PC-3 (cell line): ENCODE measurements around the gene TRPT1. TPM values are rescaled to one million over a fixed set of nuclear protein-coding genes. Genes with fewer than 3 reads are reported as not detected.
A peak's percentile ranks its signal among the peaks of the same experiment; 100 is the strongest.

Experiments used
- ATAC-seq: fragments of 200-7000 bp; cut with Tn5 transposase; 2 replicates; pipeline ENCODE4 v1.9.1; 2020; ENCODE audit warnings: mild to moderate bottlenecking, moderate library complexity
- BruUV-seq: library from RNA; stranded (reverse); fragments of 400-500 nt; replicated peaks from 2 replicates; lab custom pipeline; 2021; lab: Mats Ljungman, UMichigan
- CTCF ChIA-PET: fragments of 300-600 bp; sonication (Branson Sonifier 250); formaldehyde crosslinking; loops from one replicate; lab custom pipeline; 2022; ENCODE audit warnings: antibody characterized with exemption; lab: Charles Lee
- POLR2A ChIA-PET: fragments of 300-600 bp; sonication (Branson Sonifier 250); formaldehyde crosslinking; loops from one replicate; lab custom pipeline; 2022; ENCODE audit warnings: antibody characterized with exemption; ENCODE audit not compliant: unreplicated experiment; lab: Charles Lee
- DNase-seq: peaks from one replicate; pipeline ENCODE4 v3.0.0-alpha.2; 2015
- H2AFZ ChIP-seq: fragments of 300-600 bp; sonication (generic); 2 replicates; pipeline ENCODE4 v1.6.0; 2016; ENCODE audit warnings: antibody characterized with exemption, low read length
- H3F3A ChIP-seq: fragments of 300-600 bp; sonication (generic); one replicate; pipeline ENCODE4 v1.6.0; 2017; ENCODE audit warnings: antibody characterized with exemption, low read length, control low read depth, mild to moderate bottlenecking; ENCODE audit not compliant: unreplicated experiment
- H3K27ac ChIP-seq: fragments of 300-600 bp; sonication (generic); 2 replicates; pipeline ENCODE4 v1.5.1; 2016; ENCODE audit warnings: mild to moderate bottlenecking, low read length
- H3K27me3 ChIP-seq: fragments of 300-600 bp; sonication (generic); 2 replicates; pipeline ENCODE4 v1.6.1; 2016; ENCODE audit warnings: low read length, mixed read lengths
- H3K36me3 ChIP-seq: fragments of 300-600 bp; sonication (generic); 2 replicates; pipeline ENCODE4 v1.6.1; 2016; ENCODE audit warnings: low read depth, mixed run types, low read length, mixed read lengths
- H3K4me1 ChIP-seq: fragments of 300-600 bp; sonication (generic); 2 replicates; pipeline ENCODE4 v1.5.1; 2016; ENCODE audit warnings: low read length; ENCODE audit not compliant: insufficient read depth
- H3K4me2 ChIP-seq: fragments of 300-600 bp; sonication (generic); 2 replicates; pipeline ENCODE4 v1.6.0; 2016; ENCODE audit warnings: low read length
- H3K4me3 ChIP-seq: fragments of 300-600 bp; sonication (generic); 2 replicates; pipeline ENCODE4 v1.5.1; 2016; ENCODE audit warnings: mild to moderate bottlenecking, low read length, mixed read lengths
- H3K79me2 ChIP-seq: fragments of 300-600 bp; sonication (generic); 2 replicates; pipeline ENCODE4 v1.6.1; 2017; ENCODE audit warnings: low read length, mixed read lengths
- H3K9ac ChIP-seq: fragments of 300-600 bp; sonication (generic); 2 replicates; pipeline ENCODE4 v1.6.0; 2016; ENCODE audit warnings: mild to moderate bottlenecking, low read length
- H3K9me2 ChIP-seq: fragments of 300-600 bp; sonication (generic); replicated peaks from 2 replicates; pipeline ENCODE4 v1.6.1; 2016; ENCODE audit warnings: mixed run types, low read length, mixed read lengths
- H3K9me3 ChIP-seq: fragments of 300-600 bp; sonication (generic); 2 replicates; pipeline ENCODE4 v1.6.1; 2016; ENCODE audit warnings: low read length, mixed read lengths
- H4K20me1 ChIP-seq: fragments of 300-600 bp; sonication (generic); 2 replicates; pipeline ENCODE4 v1.6.1; 2016; ENCODE audit warnings: low read length, mixed read lengths
- CTCF ChIP-seq: fragments of 300-600 bp; sonication (generic); conservative IDR thresholded peaks from 2 replicates; pipeline ENCODE4 v1.5.1; 2017; ENCODE audit warnings: antibody characterized with exemption, low read depth, mild to moderate bottlenecking, low read length
- EZH2 ChIP-seq: fragments of 300-600 bp; sonication (generic); IDR thresholded peaks from one replicate; pipeline ENCODE4 v1.6.1; 2017; ENCODE audit warnings: antibody characterized with exemption, mild to moderate bottlenecking, low read length; ENCODE audit not compliant: unreplicated experiment
- EZH2phosphoT487 ChIP-seq: fragments of 300-600 bp; sonication (generic); IDR thresholded peaks from 2 replicates; pipeline ENCODE4 v1.6.1; 2018; ENCODE audit warnings: mild to moderate bottlenecking, antibody characterized with exemption, low read length, borderline replicate concordance
- intact Hi-C: fragments of 100-400 bp; cut with micrococcal nuclease; formaldehyde crosslinking; loops from 2 replicates; pipeline ENCODE4 v1.9.0; 2023
- total RNA-seq: library from RNA; depleted of rRNA; stranded (reverse); fragments of >200 nt; gene quantifications from 2 replicates; pipeline ENCODE4 v1.2.3, GENCODE V29; 2014

TRPT1 gene
- total RNA-seq, 1 experiment from 2014 or later, result 57.7 TPM

GRCh38 chr11:64230985-64231365, 5.0 kb upstream of the TRPT1 start:
- H3K4me1 ChIP-seq, result peaks cover 39% of the 10 kb centered on the region
- peak overlapping the region; percentile 85 for H3K4me2 ChIP-seq
- no peaks in the 10 kb centered on the region for H3F3A ChIP-seq
- H3K27me3 ChIP-seq, result no peaks in the 10 kb centered on the region
- no peaks in the 10 kb centered on the region for H3K36me3 ChIP-seq
- no peaks in the 10 kb centered on the region for H3K9me2 ChIP-seq
- TF ChIP-seq EZH2phosphoT487 (no peak), CTCF (no peak), EZH2 (no peak)
- peak overlapping the region; percentile 71 for H3K9ac ChIP-seq
- DNase-seq (no peak), ATAC-seq (no peak)
- BruUV-seq, result no TSS peak
- ChIA-PET POLR2A (no interaction called here), CTCF (no interaction called here)
- peak overlapping the region; percentile 88 for H3K4me3 ChIP-seq
- H3K9me3 ChIP-seq, result no peaks in the 10 kb centered on the region
- peaks cover 27% of the 10 kb centered on the region for H3K79me2 ChIP-seq
- no peak overlapping the region; the same call in 1 of the 2 replicates for H3K27ac ChIP-seq
- intact Hi-C loops, result loop anchor here (5.0 kb wide), 1 partner anchor 44 kb away; the partner anchor contains the start of gene STIP1
- H2AFZ ChIP-seq, result peak overlapping the region; percentile 84
- H4K20me1 ChIP-seq, result no peaks in the 10 kb centered on the region

GRCh38 chr11:64230171-64230984, 4.4 kb upstream of the TRPT1 start, which contains the start of gene DNAJC4:
DNAJC4 (plus strand) TSS chr11:64230548; CDS start chr11:64230855, 307 bp downstream.
- H2AFZ ChIP-seq, result peak within 1 kb of the TSS; percentile 84
- no peaks in the 10 kb centered on the region for H4K20me1 ChIP-seq
- TF ChIP-seq EZH2phosphoT487 (no peak), EZH2 (no peak), CTCF (no peak)
- H3K4me1 ChIP-seq, result peaks cover 38% of the 10 kb centered on the region
- no peaks in the 10 kb centered on the region for H3K9me3 ChIP-seq
- H3K79me2 ChIP-seq, result peaks cover 27% of the 10 kb centered on the region
- ChIA-PET CTCF (interaction anchor here (0.6 to 1.4 kb wide), 2 partner anchors 26 to 126 kb away, joined by 3 to 15 read pairs; no protein-coding TSS in a partner anchor), POLR2A (no interaction called here)
- no peaks in the 10 kb centered on the region for H3K9me2 ChIP-seq
- no peaks in the 10 kb centered on the region for H3F3A ChIP-seq
- DNase-seq, result peak; percentile 97
- H3K27ac ChIP-seq, result no peak within 1 kb of the TSS; the same call in 1 of the 2 replicates
- peak; percentile 29 for ATAC-seq
- no TSS peak for BruUV-seq
- H3K9ac ChIP-seq, result peak within 1 kb of the TSS; percentile 71
- no peaks in the 10 kb centered on the region for H3K27me3 ChIP-seq
- H3K4me3 ChIP-seq, result peak within 1 kb of the TSS; percentile 88
- intact Hi-C loops, result loop anchor here (5.0 kb wide), 1 partner anchor 43 kb away; the partner anchor contains the start of gene STIP1
- no peaks in the 10 kb centered on the region for H3K36me3 ChIP-seq
- H3K4me2 ChIP-seq, result peak within 1 kb of the TSS; percentile 85
